T follicular helper cell (primary cell): ENCODE results near the gene ATF4.

Experiments used
- DNase-seq: peaks from one replicate; pipeline ENCODE4 v3.0.0-alpha.2; 2020; ENCODE audit warnings: low read depth

ATF4 gene

DNA sequence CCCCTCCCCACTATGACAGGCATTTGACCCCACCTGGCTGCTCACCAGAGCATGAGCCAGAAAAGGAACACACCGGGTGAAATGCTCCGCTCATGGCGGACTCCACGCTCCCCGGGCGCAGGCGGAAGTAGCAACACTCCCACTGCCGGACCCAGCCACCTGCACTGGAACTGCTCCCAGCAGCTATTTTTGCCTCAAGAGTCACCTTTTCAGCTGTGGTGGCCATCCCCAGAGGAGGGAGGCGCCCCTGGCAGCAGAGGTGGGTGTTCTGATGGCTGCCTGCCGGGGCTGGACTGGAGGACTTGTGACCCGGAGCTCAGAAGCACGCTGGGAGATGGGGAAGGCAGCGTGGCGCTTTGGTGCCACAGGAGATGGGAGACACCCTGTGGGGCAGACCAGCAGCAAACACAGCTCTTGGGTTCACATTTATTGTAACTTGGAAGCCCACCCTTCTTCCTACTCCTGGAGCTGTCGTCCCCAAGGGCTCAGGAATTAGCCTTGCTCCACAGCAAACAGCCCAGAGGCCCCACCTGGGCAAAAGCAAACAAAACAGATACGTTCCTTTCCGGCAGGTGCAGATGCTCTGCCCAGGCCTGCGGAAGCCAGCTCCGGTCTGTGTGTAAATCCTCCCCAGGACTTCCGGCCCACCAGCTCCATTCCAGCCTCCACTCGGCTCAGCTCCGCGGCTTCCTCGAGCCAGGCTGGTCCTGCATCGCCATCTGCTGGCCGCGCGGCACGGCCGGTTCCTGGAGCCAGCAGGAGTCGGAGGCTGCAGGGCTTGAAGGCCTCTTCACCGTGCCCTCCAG is 8.5 kb downstream of the ATF4 start:
- peak; percentile 91 for DNase-seq

DNA sequence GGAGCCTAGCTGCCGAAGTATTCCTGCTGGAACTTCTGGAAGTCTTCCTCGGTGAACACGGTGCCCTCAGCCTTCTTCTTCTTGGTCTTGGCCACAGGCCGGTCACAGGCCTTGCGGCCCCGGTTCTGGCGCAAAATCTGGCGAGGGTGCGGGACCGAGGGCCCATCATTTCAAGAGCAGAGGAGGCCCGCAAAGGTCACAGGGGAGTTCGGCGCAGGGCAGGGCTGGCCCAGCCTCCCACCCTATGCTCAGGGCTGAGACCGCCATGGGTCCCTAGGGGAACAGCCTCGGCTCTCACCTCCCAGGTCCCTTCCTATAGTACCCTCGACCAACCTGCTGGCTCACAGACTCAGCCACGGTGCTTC is 9.1 kb downstream of the ATF4 start:
- DNase-seq, result no peak

GRCh38 chr22:39530116-39530515 is 9.8 kb downstream of the ATF4 start:
- DNase-seq, result no peak

DNA sequence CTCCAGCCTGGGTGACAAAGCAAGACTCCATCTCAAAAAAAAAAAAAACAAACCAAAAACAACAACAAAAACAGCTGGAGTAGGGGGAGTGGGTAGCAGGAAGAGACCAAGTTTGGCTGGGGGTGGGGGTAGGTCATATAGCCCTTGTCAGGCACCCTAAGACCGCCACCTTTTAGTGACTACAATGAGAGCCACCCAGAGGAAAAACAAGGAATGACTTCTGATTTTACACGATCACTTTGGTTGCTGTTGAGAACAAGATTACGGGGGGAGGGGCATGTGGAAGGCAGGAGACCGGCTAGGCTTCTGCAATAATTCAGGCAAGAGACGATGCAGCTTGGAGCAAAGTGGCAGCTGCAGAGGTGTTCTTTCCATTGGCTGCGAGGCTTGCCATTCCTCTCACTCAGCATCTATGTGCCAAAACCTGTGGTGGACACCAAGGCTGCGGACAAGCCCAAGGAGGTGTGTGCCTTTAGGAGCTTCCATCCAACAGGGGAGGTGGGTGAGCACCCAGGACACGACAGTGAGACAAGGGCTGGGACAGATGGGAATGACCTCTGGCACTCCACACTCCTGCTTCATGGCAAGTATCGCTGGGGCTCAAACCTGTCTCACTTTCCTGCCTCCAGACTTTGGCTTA is 10.4 kb downstream of the ATF4 start:
- DNase-seq, result no peak

DNA sequence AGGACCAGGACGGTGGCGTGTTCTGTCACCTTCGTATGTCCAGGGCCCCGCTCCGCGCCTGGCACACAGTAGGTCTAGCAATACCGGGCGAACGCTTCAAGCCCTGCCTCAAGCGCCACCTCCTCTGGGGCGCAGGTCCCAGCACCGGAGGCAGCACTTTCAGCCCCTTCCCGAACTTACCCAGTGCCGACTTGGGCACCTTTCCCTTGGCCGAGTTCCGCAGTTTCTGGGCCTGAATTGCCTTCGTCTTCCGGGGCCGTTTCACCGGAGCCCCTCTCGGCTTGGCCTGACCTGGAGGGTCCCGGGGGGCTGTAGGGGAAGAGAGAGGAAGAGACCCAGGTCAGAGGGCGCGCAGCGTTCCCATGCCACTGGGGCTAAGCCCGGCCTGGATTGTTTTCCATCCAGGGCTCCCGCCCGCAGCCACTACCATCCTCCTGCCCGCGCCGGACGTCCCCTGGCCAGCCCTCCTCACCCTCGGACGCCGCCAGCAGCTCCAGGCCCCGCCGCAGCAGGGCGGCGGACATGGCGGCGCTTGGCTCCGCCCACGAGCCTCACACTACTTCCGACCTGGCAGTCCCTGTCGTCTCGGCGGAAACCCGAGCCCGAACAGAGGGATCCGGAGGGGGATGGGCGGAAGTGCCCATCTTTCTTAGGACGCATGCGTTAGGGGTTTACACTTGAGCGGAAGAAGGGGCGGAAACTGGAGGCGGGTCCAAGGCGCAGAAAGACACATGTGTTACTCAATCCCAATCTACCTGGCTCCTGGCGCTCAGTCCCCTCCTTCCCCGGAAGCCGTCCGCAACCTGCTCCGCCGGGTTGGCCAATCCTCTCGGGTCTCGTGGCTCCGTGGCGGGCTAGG is 12.1 kb downstream of the ATF4 start, which contains the start of gene RPS19BP1:
Gene RPS19BP1 (minus strand): TSS at position 534 of the 859 bp plus-strand sequence. CDS start 10 bp downstream, at position 524.
- peak; percentile 99 for DNase-seq

DNA sequence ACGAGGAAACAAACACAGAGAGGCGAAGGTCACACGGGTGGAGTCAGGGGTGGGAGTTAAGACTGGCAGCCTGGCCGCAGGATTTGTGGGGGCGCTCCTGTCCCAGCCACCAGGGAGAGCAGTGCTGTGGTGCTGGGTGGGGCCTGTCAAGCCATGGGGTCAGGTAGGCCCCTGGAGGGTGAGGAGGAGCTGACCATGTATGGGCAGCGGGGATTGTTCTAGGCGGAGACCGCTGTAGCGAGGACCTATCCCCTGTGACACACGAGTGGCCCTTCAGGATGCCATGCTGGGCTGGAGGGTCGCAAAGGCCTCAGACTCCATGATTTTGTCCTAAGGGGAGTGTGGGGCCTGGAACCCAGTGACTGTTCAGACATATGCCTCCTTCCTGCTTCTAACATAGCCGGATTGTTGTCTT is 13.7 kb downstream of the ATF4 start:
- DNase-seq, result no peak

DNA sequence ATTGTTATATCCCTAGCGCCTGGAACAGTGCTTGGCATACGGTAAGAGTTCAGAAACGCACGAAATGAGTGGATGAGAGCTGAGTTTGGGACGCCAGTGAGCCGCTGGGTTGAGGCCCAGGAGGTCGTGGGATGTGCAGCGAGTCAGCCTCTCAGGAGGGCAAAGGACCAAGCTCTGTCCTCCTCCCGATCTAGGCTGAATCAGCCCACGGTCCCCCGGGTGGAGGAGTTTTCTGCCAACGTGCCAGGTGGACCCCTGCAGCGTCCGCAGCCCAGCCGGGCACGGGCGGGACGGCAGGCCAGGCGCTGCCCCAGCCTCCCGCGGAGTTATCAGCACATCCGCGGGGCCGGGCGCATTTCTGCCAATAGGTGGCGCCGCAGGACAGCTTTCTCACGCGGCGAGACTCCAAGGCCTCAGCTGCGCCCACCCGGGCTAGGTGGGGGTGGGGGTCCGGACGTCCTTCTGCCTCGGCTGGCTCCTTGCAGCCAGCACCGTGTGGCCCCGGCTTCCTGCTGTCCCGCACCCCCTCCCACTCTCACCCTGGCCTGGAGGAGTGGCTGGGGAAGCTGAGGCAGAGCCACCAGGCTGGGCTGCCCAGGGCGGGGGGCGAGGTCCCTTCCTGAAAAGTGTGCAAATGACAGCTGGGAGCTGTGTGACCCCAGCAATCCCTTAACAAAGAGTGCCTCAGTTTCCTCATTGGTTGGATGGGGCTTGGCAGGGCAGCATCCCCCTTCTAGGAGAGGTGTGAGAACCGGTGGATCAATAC is 14.4 kb downstream of the ATF4 start:
- peak; percentile 68 for DNase-seq

DNA sequence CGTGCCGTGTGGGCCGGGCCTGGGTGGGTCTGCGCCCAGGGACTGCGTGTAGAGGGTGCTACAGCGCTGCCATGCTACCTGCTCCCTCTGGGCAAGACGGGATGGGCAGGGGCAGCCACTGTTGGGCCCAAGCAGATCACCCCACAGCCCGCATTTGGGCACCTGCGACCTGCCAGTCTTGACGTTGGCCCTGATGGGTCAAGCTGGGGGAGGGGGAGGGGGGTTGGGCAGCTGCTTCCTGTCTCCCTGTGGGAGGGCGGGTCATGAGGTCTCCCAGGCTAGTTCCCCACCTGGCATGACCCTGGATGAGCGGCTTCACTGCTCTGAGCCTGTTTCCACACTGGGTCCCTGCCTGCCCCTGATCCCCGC is 15.0 kb downstream of the ATF4 start:
- no peak for DNase-seq

DNA sequence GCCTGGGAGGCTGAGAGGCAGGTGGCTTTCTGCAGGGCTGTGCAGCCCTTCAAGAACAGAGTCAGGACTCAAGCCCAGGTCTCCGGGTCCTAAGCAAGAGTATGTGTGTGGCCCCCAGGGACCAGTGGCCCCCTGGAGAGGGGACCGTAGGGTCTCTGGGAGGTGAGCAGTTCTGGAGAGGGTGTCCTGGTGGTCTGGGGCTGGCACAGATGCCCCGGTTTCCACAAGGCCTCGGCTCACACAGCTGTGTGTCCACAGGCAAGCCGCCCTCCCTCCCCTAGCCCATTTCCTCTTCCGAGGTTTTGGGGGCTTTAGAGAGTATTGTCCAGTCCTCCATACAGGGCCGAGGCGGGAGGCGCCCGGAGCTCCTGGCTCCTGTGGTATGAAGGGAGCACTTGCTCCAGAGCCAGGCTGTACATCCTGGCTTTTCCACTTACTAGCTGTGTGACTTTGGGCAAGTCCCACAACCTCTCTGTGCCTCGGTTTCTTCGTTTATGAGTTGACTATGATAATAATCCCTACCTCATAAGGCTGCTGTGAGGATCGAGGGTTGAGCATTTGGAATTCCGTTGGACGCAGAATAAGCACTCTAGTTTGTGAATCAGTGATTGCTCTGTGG is 15.6 kb downstream of the ATF4 start:
- DNase-seq, result no peak

DNA sequence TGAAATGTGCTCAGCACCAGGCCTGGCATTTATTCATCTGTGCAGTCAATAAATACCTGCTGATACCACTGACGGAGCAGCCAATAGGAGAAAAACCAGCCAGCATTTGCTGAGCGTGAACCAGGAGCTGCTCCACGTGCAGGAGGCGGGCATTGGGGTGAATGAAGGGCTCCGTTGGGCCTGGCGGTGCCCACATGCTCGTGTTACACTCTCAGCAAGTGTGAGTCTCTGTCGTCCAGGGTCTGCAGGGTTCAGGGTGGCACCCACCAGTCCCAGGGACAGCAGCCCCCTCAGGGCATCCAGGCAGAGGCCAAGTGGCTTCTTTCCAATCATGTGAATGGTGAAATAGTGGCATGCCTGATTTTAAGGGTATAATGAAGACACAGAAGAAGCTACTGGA is 16.3 kb downstream of the ATF4 start:
- no peak for DNase-seq

GRCh38 chr22:39537975-39538374 is 17.6 kb downstream of the ATF4 start:
- DNase-seq, result no peak

GRCh38 chr22:39543095-39543494 is 22.7 kb downstream of the ATF4 start:
- no peak for DNase-seq

GRCh38 chr22:39545386-39546365 is 25.3 kb downstream of the ATF4 start:
- peak; percentile 39 for DNase-seq

DNA sequence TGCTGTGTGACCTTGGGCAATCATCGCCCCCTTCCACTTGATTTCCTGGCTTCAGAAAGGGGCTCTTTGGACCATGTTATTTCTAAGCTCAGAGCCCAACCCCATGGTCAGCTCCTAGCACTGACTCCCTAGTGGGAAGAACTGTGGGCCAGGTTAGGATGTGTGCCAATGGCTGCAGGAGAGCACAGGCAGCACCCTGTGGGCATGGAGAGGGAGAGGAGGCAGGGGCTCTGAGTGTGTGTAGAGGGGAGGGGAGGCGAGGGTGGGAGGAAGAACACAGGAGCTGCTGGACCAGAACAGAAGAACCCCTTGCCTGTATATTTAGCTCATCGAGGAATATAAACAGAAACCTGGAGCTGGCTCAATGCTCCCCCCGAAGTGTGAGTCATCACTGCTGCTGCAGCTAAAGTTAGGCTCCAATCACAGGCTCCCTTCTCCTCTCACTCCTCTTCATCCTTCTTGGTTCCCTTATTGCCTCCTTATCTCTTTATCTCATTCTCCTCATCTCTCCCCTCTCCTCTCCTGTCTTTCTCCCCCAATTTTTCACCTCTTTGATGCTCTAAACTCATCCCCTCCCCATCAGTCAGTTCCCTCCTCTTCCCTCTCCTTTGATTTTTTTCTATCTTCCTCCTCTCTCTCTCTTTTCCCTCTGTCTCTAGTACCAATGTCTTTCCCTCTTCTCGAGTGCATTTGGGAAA is 26.7 kb downstream of the ATF4 start:
- DNase-seq, result no peak

DNA sequence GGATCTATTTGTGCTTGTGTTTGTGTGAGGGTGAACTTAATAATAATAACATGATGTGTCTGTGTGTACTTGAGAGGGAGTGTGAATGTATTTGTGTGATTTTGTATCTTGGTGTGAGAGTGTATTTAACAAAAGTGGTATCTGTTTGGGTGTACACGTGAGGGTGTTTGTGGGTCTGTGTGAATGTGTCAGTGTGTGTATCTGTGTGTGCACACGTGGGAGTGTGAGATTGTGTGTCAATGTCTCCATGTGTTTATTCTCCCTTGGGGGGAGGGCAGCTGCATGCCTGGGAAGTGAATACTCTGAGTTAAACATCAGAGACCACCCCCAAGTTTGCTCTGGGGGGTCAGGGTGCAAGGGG is 27.2 kb downstream of the ATF4 start:
- DNase-seq, result no peak

GRCh38 chr22:39553429-39553828 is 33.1 kb downstream of the ATF4 start:
- DNase-seq, result no peak

- DNase-seq, result no peak
These were observed 33.8 kb downstream of the ATF4 start for GRCh38 chr22:39554151-39554550.

- DNase-seq, result peak; percentile 32
These were observed 36.8 kb downstream of the ATF4 start for GRCh38 chr22:39556970-39557841.
